ENCODE data around the gene NCOA3.
"Not testable (repeated sequence)": the region's sequence is repeated elsewhere in the genome, so short reads cannot be mapped to it uniquely, and the experiment has no call there.

Gene NCOA3

DNA sequence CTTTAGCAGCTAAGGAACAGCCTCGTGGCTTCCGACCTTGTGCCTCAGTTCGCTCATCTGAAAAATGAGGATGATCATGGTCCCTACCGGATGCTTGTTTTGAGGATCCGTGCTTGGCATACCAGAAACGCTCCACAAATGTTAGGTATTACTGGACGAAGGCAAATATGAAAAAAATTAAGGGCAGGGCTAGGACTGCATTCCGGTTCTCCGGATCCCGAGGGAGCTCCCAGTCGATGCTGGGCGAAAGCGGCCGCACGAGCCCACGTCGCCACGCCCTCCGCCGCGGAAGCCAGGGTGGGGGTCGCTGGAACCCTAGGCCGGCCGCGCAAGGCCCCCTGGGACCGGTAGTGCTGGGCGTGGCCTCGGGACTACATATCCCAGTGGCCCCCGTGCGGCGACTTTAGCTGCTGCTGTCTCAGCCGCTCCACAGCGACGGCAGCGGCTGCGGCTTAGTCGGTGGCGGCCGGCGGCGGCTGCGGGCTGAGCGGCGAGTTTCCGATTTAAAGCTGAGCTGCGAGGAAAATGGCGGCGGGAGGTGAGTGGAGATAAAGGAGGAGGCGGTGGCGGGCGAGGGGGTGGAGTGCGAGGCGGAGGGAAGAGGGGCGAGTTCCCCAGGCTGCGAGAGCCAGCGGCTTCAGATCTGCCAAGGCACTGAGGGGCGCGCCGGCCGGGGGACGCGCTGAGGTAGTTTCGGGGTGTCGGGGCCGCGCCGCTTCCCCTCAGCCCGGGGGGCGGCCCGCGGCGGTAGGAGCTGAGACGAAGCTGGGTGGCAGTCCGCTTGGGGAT, at the start of gene NCOA3:
Gene NCOA3, plus strand, starts transcription at position 406 of the 789 bp plus-strand sequence. CDS start 120,361 bp downstream, outside the sequence.
- peak; percentile 90 for DNase-seq

DNA sequence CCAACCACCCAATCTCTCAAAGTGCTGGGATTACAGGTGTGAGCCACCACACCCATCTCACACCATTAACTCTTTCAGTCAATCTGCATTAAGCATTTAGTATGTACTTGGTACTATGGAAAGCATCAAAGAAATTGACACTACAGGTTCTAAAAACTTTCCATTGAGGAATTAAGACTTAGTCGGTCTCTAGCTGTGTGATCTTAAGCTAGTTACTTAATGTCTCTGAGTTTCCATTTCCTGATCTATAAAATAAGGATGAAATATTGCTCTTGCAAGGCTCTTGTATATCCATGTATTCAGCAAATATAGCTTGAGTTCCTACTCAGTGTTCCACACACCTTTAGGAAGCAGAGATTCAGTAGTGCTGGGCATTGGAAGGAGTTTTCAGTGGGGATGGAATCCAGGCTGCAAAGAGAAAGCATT, 48.9 kb upstream of the NCOA3 start:
- no peak for DNase-seq

DNA sequence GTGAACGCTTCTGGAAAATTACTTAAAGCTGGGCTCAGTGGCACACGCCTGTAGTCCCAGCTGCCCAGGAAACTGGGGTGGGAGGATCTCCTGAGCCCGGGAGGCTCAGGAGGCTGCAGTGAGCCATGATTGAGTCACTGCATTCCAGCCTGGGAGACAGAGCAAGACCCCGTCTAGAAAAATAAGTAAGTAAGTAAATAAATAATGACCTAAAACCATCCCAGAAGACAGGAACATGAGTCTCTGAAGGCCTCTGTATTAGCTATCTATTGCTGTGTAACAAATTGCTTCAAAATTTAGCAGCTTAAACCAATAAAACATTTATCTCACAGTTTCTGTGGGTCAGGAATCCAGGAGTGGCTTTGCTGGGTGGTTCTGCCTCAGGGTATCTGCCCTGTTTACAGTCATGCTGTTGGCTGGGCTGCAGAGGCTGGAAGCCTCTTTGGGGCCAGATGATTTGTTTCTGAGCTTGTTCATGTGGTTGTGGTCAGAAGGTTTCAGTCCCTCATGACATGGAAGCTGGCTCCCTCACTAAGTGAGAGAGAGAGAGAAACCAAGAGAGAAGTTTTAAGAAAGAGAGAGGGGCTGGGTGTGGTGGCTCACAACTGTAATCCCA, 48.4 kb upstream of the NCOA3 start:
- peak; percentile 82 for DNase-seq

DNA sequence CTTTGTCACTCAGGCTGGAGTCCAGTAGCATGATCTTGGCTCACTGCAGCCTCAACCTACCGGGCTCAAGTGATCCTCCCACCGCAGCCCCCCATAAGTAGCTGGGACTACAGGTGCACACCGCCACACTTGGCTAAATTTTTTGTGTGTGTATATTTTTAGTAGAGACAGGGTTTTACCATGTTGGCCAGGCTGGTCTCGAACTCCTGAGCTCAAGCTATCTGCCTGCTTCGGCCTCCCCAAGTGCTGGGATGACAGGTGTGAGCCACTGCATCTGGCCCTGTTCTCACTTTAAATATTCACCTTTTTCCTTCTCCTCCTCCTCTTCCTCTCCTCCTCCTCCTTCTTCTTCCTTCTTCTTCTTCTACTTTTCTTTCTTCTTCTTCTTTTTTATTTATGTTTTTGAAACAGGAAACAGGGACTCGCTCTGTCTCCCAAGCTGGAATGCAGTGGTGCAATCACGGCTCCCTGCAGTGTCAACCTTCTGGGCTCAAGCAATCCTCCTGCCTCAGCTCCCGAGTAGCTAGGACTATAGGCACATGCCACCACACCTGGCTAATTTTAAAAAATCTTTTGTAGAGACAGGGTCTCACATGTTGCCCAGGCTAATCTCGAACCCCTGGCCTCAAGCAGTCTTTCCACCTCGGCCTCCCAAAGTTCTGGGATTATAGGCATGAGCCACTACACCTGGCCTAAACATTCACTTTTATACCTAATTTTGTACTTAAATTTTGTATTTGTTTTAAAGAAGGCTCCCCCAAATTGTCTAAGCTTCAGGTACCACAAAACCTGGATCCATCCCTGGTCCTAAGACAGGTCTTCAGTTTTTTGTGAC, 47.2 kb upstream of the NCOA3 start:
- DNase-seq = no peak

DNA sequence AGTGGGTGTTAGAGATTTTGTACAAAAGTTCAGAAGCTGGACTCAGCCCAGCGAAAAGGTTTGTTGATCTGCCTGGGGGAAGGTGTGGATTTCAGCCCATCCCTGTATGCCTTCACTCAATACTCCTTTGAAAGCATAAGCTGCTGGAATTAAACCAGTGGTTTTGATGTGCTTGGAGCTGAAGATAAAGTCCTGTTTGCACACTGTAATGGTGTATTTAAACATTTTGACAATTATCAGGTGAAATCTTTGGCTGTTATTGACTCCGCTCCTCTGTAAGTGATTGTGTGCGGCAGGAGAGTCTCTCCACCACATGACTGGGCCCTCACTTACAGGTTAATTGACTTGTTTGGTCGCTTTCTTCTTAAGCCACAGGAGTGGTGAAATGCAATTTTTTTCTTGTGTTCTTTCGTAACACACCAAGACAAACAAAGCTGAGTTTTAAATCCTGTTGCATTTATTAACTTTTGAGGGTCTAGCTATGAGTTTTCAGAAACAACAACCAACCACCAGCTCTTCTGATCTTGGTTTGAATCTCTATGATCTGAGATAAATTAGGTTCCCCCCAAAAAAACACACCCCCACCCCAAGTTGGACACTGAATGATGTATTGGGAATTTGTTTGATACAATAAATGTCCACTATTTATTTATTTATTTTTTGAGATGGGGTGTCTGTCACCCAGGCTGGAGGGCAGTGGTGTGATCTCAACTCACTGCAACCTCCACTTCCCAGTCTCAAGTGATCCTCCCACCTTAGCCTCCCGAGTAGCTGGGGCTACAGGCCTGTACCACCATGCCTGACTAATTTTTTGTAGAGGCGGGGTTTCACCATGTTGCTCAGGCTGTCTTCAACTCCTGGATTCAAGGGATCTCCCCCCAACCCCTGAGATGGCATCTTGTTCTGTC, 46.3 kb upstream of the NCOA3 start:
- DNase-seq = peak; percentile 41

DNA sequence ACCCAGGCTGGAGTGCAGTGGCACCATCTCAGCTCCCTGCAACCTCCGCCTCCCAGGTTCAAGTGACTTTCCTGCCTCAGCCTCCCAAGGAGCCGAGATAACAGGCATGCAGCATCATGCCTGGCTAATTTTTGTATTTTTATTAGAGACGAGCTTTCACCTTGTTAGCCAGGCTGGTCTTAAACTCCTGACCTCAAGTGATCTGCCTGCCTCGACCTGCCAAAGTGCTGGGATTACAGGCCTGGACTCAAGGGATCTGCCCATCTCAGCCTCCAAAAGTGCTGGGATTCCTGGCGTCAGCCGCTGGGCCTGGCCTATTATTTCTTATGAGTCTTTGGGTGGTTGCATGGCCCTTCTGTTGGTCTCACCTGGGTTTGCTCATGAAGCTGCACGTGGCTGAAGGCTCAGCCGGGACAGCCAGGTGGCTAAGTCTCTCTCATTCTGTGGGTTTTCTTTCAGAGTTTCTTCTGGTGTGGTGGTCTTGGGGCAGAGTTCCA, 45.6 kb upstream of the NCOA3 start:
- DNase-seq = no peak

DNA sequence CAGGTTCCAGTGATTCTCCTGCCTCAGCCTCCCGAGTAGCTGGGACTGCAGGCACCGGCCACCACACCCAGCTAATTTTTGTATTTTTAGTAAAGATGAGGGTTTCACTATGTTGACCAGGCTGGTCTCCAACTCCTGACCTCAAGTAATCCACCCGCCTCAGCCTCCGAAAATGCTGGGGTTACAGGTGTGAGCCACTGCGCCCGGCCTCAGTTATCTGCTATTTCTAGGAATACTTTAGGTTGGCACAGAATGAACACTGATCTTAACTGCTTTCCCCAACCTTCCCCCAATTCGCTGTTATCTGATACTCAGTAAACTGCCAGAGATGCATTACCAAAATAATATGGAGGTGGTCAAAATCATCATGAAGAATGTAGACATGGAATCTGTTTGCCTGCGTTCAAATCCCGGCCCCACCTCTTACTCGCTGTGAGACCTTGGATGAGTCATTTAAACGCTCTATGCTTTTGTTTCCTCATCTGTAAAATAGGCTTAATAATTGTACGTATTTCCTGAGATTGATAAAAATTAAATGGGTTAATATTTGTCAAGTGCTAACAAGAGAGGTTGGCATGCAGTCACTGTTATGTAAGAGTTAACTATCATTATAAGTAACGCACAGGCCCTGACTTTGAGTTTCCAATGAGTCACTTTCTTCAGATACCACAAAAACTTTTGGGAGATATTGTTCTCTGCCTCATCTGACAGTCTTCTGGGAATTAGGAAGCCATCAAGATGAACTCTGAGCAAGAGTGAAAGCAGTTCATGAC, 44.5 kb upstream of the NCOA3 start:
- peak; percentile 79 for DNase-seq

DNA sequence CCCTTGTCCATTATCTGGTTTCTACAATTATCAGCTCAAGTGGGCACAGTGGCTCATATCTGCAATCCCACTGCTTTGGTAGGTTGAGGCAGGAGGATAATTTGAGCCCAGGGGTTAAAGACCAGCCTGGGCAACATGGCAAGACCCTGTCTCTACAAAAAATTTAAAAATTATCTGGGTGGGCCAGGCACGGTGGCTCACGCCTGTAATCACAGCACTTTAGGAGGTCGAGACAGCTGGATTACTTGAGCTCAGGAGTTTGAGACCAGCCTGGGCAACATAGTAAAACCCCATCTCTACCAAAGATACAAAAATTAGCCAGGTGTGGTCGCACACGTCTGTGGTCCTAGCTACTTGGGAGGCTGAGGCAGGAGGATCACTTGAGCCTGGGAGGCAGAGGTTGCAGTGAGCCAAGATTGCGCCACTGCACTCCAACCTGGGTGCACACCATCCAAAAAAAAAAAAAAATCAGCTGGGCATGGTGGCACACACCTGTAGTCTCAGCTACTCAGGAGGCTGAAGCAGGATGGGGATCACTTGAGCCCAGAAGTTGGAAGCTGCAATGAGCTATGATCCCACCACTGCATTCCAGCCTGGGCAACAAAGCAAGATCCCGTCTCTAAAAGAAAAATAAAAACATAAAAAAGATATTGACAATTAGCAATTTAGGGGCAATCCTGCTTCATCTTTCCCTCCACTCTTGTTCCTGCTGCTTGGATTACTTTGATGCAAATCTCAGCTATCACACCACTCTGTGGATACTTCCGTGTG, 43.2 kb upstream of the NCOA3 start:
- not testable (repeated sequence) for DNase-seq

DNA sequence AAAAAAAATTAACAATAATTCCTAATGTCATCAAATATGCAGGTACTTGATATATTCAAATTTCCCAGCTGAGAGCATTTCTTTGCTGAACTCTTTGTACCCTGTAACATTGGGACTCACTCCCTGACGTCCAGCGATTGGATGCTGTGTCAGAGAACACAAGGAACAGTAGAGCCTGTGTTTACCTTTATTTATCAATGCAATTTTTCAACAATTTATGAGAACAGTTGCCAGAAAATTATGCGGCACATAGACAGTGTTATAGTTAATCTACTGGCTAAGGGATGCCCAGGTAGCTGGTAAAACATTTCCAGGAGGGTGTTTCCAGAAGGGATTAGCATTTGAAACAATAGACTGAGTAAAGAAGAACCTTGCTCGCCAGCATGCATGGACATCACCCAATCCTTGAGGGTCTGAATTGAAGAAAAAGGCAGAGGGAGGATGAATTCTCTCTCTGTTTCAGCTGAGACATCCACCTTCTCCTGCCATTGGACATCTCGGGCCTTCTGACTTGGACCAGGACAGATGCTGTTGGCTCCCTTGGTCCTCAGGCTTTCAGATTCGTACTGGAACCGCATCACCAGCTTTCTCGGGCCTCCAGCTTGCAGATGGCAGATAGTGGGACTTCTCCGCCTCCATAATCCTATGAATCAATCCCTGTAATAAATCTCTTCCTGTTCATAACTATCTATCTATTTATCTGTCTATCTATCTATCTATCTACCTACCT, 42.2 kb upstream of the NCOA3 start:
- no peak for DNase-seq

DNA sequence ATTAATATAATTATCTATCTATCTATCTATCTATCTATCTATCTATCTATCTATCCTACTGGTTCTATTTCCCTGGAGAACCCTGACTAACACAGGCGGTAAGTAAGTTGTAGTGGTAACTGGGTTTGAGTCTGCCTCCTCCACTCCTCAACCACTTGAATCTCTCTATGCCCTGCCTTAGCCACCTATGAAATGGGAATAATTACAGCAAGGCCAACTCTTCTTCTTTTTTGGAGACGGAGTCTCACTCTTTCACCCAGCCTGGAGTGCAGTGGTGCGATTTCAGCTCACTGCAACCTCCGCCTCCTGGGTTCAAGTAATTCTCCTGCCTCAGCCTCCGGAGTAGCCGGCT, 41.0 kb upstream of the NCOA3 start:
- not testable (repeated sequence) for DNase-seq

DNA sequence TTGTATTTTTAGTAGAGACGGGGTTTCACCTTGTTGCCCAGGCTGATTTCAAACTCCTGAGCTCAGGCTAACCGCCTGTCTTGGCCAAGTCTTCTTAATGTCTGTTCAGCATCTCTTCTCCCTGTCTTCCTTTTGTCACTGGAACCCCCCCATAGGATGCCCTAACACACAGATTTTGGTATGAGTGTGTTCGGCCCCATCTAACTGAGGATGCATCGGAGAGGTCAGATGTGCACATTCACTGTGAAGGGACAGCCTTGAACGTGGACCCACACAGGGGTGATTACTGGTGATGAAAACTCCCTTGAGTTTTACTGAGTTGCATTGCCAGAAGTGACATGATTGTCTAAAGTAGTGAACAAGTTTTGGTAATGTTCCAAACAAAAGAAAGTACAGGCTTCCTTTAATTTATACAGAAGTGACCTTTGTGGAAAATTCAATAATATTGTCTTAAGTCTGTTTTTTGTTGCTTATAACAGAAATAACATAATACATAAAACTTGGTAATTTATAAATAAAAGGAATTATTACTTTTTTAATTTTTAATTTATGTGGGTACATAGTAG, 40.5 kb upstream of the NCOA3 start:
- DNase-seq = no peak

DNA sequence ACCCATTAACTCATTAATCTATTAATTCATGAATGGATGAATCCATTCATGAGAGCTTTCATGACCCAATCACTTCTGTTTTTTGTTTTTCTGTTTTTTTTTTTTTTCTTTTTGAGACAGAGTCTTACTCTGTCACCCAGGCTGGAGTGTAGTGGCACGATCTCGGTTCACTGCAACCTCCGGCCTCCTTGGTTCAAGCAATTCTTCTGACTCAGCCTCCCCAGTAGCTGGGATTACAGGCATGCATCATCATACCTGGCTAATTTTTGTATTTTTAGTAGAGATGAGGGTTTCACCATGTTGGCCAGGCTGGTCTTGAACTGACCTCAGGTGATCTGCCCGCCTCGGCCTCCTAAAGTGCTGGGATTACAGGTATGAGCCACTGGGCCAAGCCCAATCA, 39.8 kb upstream of the NCOA3 start:
- not testable (repeated sequence) for DNase-seq

DNA sequence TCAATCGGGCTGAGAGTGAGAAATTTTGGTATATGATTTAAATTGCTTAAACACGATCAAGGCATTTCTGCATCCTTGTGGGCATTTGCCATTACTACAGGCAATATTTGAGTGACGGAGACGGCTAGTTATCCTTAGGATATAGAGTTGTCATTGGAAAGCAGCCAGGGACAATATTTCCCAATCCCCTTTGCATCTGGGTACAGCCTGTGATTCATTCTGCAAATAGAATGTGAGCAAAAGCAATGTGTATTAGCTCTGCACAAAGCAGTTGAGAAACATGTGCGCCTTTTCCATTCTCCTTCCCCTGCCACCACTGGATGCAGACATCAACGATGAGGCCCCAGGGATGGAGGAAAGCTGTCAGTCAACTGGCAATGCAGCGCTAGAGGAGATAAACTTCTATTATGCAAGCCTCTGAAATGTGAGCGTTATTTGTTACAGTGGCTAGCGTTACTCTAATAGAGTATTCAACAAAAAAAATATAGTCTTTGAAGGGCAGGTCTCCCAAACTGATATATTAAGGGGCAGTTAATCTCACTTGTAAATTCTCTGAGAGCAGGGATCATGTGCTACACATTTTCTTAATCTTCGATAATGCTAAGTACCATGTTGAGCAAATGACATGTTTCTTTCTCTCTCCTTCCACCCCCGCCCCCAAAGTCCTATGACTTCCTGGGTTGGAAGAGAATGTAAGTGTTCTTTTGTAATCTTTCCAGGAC, 37.1 kb upstream of the NCOA3 start:
- peak; percentile 82 for DNase-seq

DNA sequence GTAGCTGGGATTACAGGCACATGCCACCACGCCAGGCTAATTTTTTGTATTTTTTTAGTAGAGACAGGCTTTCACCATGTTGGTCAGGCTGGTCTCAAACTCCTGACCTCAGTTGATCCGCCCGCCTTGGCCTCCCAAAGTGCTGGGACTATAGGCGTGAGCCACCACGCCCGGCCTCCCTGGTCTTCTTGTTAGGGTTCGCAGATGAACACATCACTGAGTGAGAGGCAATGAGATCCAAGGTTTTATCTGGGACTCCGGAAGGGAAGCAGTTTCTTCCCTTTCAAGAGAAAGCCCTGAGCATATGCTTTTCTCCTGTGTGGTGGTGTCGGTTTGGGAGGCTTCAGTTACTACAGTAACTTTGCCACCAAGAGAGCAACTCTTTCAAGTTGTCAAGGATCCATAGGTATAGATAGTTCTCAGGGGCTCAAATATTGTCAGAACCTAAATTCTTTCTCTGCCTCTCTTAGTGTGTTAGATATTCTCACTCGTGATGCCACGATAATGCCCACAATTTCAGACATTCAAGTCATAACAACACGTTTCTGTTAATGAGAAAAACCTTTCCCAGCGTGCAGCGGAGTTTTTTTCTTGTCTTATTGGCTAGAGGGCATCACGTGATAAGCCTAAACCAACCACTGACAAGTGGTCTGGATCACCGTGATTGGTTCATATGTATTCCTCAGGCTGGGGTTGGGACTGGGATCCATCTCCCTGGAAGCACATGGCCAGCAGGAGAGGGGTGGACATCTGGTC, 36.2 kb upstream of the NCOA3 start:
- DNase-seq = no peak

DNA sequence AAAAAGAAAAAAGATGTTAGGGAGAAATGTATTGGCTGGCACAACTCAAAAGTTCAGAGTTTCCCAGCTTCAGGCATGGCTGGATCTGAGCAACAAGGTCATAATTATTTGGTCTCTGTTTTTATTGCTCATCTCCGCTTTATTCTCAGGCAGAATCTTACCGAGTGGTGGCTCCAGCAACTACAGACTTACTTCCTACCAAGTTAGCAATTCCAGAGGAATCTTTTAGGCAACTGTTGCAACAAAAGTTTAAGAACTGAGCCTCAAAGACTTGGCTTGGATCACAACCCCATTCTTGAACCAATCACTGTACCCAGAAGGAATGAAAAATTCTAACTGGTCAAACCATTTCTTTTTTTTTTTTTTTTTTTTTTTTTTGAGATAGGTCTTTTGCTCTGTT, 35.5 kb upstream of the NCOA3 start:
- no peak for DNase-seq

DNA sequence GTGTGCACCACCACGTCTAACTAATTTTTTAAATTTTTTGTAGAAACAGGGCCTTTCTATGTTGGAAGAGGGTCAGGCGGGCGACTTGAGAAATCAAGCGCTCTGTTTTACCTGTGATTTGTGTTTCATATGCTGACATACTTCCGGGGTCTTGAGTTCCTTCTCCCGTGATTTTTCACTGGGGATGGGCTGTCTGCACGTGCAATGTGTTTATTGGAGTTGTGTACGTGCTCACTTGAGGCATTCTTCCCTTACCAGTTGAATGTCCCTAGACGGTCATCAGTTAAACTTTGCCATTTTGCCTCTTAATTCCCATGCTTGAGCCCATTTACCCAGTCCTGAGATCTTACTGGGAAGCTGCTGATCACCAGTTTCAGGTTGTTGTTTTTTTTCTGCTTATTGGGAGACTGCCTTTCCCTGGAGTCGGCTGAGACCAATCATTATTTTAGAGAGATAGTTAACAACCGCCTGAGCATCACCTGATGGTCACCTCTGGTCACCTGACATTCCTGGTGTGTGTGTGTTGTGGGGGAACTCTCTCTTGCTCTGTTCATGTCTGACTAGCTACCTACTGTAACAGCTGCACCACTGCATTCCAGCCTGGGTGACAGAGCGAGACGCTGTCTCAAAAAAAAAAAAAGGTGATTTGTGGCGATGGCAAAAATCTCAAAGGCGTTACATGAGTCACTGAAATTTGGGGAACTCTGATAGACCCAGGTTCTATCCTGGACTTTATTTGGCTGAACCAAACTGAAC, 34.8 kb upstream of the NCOA3 start:
- no peak for DNase-seq

DNA sequence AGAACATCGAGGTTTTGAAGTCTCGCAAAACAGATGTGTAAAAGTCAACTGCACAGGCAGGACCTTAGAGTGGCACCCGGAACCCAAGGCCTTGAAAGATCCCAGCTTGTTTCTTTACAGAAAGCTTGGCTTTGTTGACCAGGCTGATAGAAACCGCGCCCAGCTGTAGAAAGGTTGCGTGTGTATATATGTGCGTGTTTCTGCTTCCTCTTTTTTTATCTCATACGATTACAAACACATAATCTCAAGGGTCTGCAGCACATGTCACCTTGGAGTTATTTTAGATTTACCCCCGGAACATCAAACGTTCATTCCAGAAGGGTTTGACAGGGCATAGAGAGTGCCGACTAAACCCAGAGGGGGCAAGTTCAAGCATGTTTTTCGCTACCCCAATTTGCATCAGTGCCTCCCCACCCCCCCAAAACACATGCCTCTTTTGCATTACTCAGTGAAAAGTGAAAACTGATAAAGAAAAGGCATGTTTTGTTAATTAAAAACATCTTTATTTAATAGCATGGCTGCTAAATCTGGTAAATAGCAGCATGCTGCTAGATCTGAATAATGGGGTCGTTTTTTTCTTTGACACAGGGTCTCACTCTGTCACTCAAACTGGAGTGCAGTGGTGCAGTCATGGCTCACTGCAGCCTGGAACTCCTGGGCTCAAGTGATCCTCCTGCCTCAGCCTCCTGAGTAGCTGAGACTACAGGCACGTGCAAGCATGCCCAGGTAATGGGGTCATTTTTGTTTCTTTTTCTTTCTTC, 33.2 kb upstream of the NCOA3 start:
- DNase-seq = peak; percentile 90
